HepG2 (cell line): ENCODE results near the gene MIEF2. TPM values are rescaled to one million over a fixed set of nuclear protein-coding genes. Genes with fewer than 3 reads are reported as not detected.

Experiments
- CEBPB ChIP-seq: IDR thresholded peaks from 2 replicates; pipeline ENCODE4 v1.6.1; 2011; ENCODE audit warnings: low read depth, low read length, improper control_type of control experiment, borderline replicate concordance
- KDM5B ChIP-seq: sonication (generic); formaldehyde crosslinking; IDR thresholded peaks from 2 replicates; pipeline ENCODE4 v1.4.0; 2020; ENCODE audit warnings: missing genetic modification reagents, mild to moderate bottlenecking, borderline replicate concordance
- MAX ChIP-seq: IDR thresholded peaks from 2 replicates; pipeline ENCODE4 v1.6.1; 2012; ENCODE audit warnings: inconsistent platforms
- NFE2 ChIP-seq: sonication (generic); formaldehyde crosslinking; IDR thresholded peaks from 2 replicates; pipeline ENCODE4 v1.4.0; 2020; ENCODE audit warnings: missing genetic modification reagents
- PHF21A ChIP-seq: sonication (generic); formaldehyde crosslinking; IDR thresholded peaks from 2 replicates; pipeline ENCODE4 v1.5.0; 2020; ENCODE audit warnings: mild to moderate bottlenecking, missing genetic modification reagents
- RBFOX2 ChIP-seq: fragments of 200-400 bp; formaldehyde crosslinking; IDR thresholded peaks from 2 replicates; pipeline ENCODE4 v1.6.1; 2017; ENCODE audit warnings: low read depth, mild to moderate bottlenecking, low read length
- RNF2 ChIP-seq: fragments of 450-650 bp; conservative IDR thresholded peaks from 2 replicates; pipeline ENCODE4 v1.6.1; 2016; ENCODE audit warnings: low read depth
- SCMH1 ChIP-seq: sonication (generic); formaldehyde crosslinking; IDR thresholded peaks from 2 replicates; pipeline ENCODE4 v1.9.0; 2021; ENCODE audit warnings: missing genetic modification reagents, mild to moderate bottlenecking, borderline replicate concordance
- SETDB1 ChIP-seq: sonication (generic); formaldehyde crosslinking; IDR thresholded peaks from 2 replicates; pipeline ENCODE4 v1.5.1; 2020; ENCODE audit warnings: missing genetic modification reagents, mild to moderate bottlenecking, borderline replicate concordance
- SIX4 ChIP-seq: sonication (generic); formaldehyde crosslinking; IDR thresholded peaks from 2 replicates; pipeline ENCODE4 v1.4.0; 2020; ENCODE audit warnings: missing genetic modification reagents
- TBX3 ChIP-seq: fragments of 450-650 bp; IDR thresholded peaks from 2 replicates; pipeline ENCODE4 v1.6.1; 2017; ENCODE audit warnings: antibody characterized with exemption, mild to moderate bottlenecking, inconsistent platforms, borderline replicate concordance
- TEAD2 ChIP-seq: sonication (generic); formaldehyde crosslinking; IDR thresholded peaks from 2 replicates; pipeline ENCODE4 v1.9.0; 2021; ENCODE audit warnings: missing genetic modification reagents
- YEATS4 ChIP-seq: sonication (generic); formaldehyde crosslinking; IDR thresholded peaks from 2 replicates; pipeline ENCODE4 v1.4.0; 2020; ENCODE audit warnings: missing genetic modification reagents, borderline replicate concordance
- ZBTB20 ChIP-seq: sonication (generic); formaldehyde crosslinking; IDR thresholded peaks from 2 replicates; pipeline ENCODE4 v1.8.1; 2023; ENCODE audit warnings: missing genetic modification reagents, low read depth, mild to moderate bottlenecking, borderline replicate concordance
- ZBTB8A ChIP-seq: sonication (generic); formaldehyde crosslinking; IDR thresholded peaks from 2 replicates; pipeline ENCODE4 v1.4.0; 2020; ENCODE audit warnings: mild to moderate bottlenecking, low read depth, missing genetic modification reagents, borderline replicate concordance
- ZEB1 ChIP-seq: IDR thresholded peaks from 2 replicates; pipeline ENCODE4 v1.6.1; 2012; ENCODE audit warnings: mild to moderate bottlenecking, low read depth, inconsistent platforms; ENCODE audit not compliant: insufficient replicate concordance
- ZNF17 ChIP-seq: sonication (generic); formaldehyde crosslinking; IDR thresholded peaks from 2 replicates; pipeline ENCODE4 v1.5.0; 2020; ENCODE audit warnings: mild to moderate bottlenecking, missing genetic modification reagents
- ZNF33B ChIP-seq: sonication (generic); formaldehyde crosslinking; IDR thresholded peaks from 2 replicates; pipeline ENCODE4 v1.5.1; 2020; ENCODE audit warnings: mild to moderate bottlenecking, missing genetic modification reagents
- ZNF350 ChIP-seq: sonication (generic); formaldehyde crosslinking; IDR thresholded peaks from 2 replicates; pipeline ENCODE4 v1.4.0; 2020; ENCODE audit warnings: mild to moderate bottlenecking, low read depth, missing genetic modification reagents, borderline replicate concordance
- ZNF484 ChIP-seq: sonication (generic); formaldehyde crosslinking; IDR thresholded peaks from 2 replicates; pipeline ENCODE4 v1.5.1; 2020; ENCODE audit warnings: mild to moderate bottlenecking, low read depth, missing genetic modification reagents, borderline replicate concordance
- ZNF552 ChIP-seq: sonication (generic); formaldehyde crosslinking; IDR thresholded peaks from 2 replicates; pipeline ENCODE4 v1.9.0; 2022; ENCODE audit warnings: missing genetic modification reagents, mild to moderate bottlenecking, borderline replicate concordance
- ZNF556 ChIP-seq: sonication (generic); formaldehyde crosslinking; IDR thresholded peaks from 2 replicates; pipeline ENCODE4 v1.4.0; 2020; ENCODE audit warnings: mild to moderate bottlenecking, missing genetic modification reagents, borderline replicate concordance
- ZNF605 ChIP-seq: sonication (generic); formaldehyde crosslinking; IDR thresholded peaks from 2 replicates; pipeline ENCODE4 v1.8.0; 2022; ENCODE audit warnings: mild to moderate bottlenecking, missing genetic modification reagents
- ZNF878 ChIP-seq: sonication (generic); formaldehyde crosslinking; IDR thresholded peaks from 2 replicates; pipeline ENCODE4 v1.8.1; 2023; ENCODE audit warnings: mild to moderate bottlenecking, missing genetic modification reagents, moderate library complexity
- ZNF883 ChIP-seq: sonication (generic); formaldehyde crosslinking; IDR thresholded peaks from 2 replicates; pipeline ENCODE4 v1.5.1; 2020; ENCODE audit warnings: mild to moderate bottlenecking, missing genetic modification reagents; ENCODE audit errors: not compliant biosample characterization
- polyA plus RNA-seq, 8 experiments: library from polyadenylated mRNA; depleted of rRNA in 3 of 8; stranded (reverse) in 7 of 8; unstranded in 1 of 8; fragments of >200 nt; fragmentation: Illumina TruSeq in 4 of 8; extraction: Trizol in 4 of 8; gene quantifications; 2 replicates each; pipeline versions ENCODE4 v1.2.1 to v1.2.3, GENCODE V29; 2011 to 2016; ENCODE audit warnings: low read depth in 4 of 8, missing spikeins in 1 of 8, mixed read lengths in 1 of 8; ENCODE audit not compliant: insufficient read depth in 1 of 8
- total RNA-seq, 5 experiments: library from RNA; depleted of rRNA; stranded (reverse); fragments of >200 nt; fragmentation: Illumina TruSeq; extraction: Trizol; gene quantifications; 2 replicates each; pipeline ENCODE4 v1.2.3, GENCODE V29; 2016; ENCODE audit warnings: low read depth in 1 of 5
- TF ChIP-seq, protein P1 (sequence below): sonication (generic); formaldehyde crosslinking; IDR thresholded peaks from 2 replicates; pipeline ENCODE4 v1.8.1; 2023; ENCODE audit warnings: mild to moderate bottlenecking, missing genetic modification reagents
- TF ChIP-seq, protein P2 (sequence below): sonication (generic); formaldehyde crosslinking; IDR thresholded peaks from 2 replicates; pipeline ENCODE4 v1.5.0; 2020; ENCODE audit warnings: mild to moderate bottlenecking, missing genetic modification reagents

MIEF2 gene
- total and polyA plus RNA-seq, 2 of the 13 experiments (the other 11 are each of a cell fraction or from before 2014, with no cell fraction given): 6.0 to 8.0 TPM

GRCh38 chr17:18314731-18315561 is 54.5 kb downstream of the MIEF2 start, which contains the start of the genes SMCR8 and TOP3A (continued):
- TF ChIP-seq ZNF484 (CRISPR knock-in tag): 0 out of 2 replicates have a peak, but pooled peaks have one; percentile 12
- TF ChIP-seq, protein P1, sequence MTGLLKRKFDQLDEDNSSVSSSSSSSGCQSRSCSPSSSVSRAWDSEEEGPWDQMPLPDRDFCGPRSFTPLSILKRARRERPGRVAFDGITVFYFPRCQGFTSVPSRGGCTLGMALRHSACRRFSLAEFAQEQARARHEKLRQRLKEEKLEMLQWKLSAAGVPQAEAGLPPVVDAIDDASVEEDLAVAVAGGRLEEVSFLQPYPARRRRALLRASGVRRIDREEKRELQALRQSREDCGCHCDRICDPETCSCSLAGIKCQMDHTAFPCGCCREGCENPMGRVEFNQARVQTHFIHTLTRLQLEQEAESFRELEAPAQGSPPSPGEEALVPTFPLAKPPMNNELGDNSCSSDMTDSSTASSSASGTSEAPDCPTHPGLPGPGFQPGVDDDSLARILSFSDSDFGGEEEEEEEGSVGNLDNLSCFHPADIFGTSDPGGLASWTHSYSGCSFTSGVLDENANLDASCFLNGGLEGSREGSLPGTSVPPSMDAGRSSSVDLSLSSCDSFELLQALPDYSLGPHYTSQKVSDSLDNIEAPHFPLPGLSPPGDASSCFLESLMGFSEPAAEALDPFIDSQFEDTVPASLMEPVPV (CRISPR knock-in tag): peak; percentile 40; the same call in 1 of the 2 replicates
- no peak for TF ChIP-seq SCMH1
- no peak for TF ChIP-seq TEAD2 (CRISPR knock-in tag)
- peak; percentile 82 for TF ChIP-seq MAX
- peak; percentile 56; the same call in 1 of the 2 replicates for TF ChIP-seq ZBTB20 (CRISPR knock-in tag)
- TF ChIP-seq ZNF350 (CRISPR knock-in tag): peak; percentile 76; the same call in 1 of the 2 replicates
- peak; percentile 8; the same call in 1 of the 2 replicates for TF ChIP-seq ZNF33B (CRISPR knock-in tag)
- TF ChIP-seq ZNF878 (CRISPR knock-in tag): peak; percentile 78
- no peak for TF ChIP-seq ZNF883
- TF ChIP-seq, protein P2, sequence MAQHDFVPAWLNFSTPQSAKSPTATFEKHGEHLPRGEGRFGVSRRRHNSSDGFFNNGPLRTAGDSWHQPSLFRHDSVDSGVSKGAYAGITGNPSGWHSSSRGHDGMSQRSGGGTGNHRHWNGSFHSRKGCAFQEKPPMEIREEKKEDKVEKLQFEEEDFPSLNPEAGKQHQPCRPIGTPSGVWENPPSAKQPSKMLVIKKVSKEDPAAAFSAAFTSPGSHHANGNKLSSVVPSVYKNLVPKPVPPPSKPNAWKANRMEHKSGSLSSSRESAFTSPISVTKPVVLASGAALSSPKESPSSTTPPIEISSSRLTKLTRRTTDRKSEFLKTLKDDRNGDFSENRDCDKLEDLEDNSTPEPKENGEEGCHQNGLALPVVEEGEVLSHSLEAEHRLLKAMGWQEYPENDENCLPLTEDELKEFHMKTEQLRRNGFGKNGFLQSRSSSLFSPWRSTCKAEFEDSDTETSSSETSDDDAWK: no peak
- TF ChIP-seq ZNF605 (CRISPR knock-in tag): peak; percentile 46; the same call in 1 of the 2 replicates
- peak; percentile 89; the same call in 1 of the 2 replicates for TF ChIP-seq ZNF17 (CRISPR knock-in tag)
- TF ChIP-seq RBFOX2: peak; percentile 82
- TF ChIP-seq SETDB1 (CRISPR knock-in tag): no peak
- TF ChIP-seq NFE2: no peak
- TF ChIP-seq KDM5B (CRISPR knock-in tag): peak; percentile 93
- no peak for TF ChIP-seq ZNF552
- TF ChIP-seq PHF21A (CRISPR knock-in tag): peak; percentile 53; the same call in 1 of the 2 replicates
- 0 out of 2 replicates have a peak, but pooled peaks have one; percentile 42 for TF ChIP-seq ZBTB8A (CRISPR knock-in tag)
- peak; percentile 90; the same call in 1 of the 2 replicates for TF ChIP-seq YEATS4
- TF ChIP-seq CEBPB: no peak
- peak; percentile 70; the same call in 1 of the 2 replicates for TF ChIP-seq TBX3
- TF ChIP-seq RNF2: peak; percentile 77; the same call in 1 of the 2 replicates
- TF ChIP-seq ZEB1: no peak
- TF ChIP-seq ZNF556: peak; percentile 66; the same call in 1 of the 2 replicates
- TF ChIP-seq SIX4: peak; percentile 9; the same call in 1 of the 2 replicates
